Mammary epithelial cell (primary cell): ENCODE measurements around the gene WDR48.

ENCODE experiments used
- CTCF ChIP-seq, 2 donors: IDR thresholded peaks in 1 of 2; conservative IDR thresholded peaks in 1 of 2; 2 replicates each; pipeline ENCODE4 v1.5.1; 2011 to 2012; ENCODE audit warnings: inconsistent platforms in 2 of 2, low read length in 2 of 2, mild to moderate bottlenecking in 2 of 2, control low read depth in 1 of 2, low read depth in 1 of 2; ENCODE audit not compliant: insufficient read depth in 1 of 2; ENCODE audit errors: extremely low read depth in 1 of 2
- EZH2 ChIP-seq: IDR thresholded peaks from 2 replicates; pipeline ENCODE4 v1.6.1; 2012; ENCODE audit warnings: low read length, inconsistent platforms, borderline replicate concordance

GRCh38 chr3:39051649-39052561 is at the start of gene WDR48, which contains the start of gene SCN11A:
- TF ChIP-seq EZH2 = no peak
- no peak for TF ChIP-seq CTCF (conservative IDR thresholded peaks at IDR 0.05 in 1 of 2, IDR thresholded peaks at IDR 0.05 in 1 of 2; ENCODE audit: extremely low read depth in 1 of 2, insufficient read depth in 1 of 2, low read depth in 1 of 2, low read length in 2 of 2)
